ENCODE measurements around the gene HS6ST1.
A peak's percentile ranks its signal among the peaks of the same experiment; 100 is the strongest.

Gene HS6ST1

DNA sequence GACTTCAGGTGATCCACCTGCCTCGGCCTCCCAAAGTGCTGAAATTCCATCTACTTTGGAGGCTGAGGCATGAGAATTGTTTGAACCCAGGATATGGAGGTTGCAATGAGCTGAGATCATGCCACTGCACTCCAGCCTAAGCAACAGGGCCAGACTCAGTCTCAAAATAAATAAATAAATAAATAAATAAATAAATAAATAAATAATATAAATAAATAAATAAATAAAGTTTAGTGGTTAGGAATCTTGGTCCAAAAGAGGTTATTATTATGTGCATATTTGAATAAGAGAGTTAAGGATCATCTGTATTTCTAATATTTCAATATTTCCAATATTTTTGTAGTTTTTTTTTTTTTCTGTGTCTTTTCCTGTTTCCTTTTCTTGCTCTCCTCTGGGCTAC is 90.8 kb downstream of the HS6ST1 start:
- DNase-seq (ENCODE audit: low read depth) = no peak
- H3K4me3 ChIP-seq (ENCODE audit: low read depth, low read length) = no peak overlapping the region
- TF ChIP-seq, protein P1, sequence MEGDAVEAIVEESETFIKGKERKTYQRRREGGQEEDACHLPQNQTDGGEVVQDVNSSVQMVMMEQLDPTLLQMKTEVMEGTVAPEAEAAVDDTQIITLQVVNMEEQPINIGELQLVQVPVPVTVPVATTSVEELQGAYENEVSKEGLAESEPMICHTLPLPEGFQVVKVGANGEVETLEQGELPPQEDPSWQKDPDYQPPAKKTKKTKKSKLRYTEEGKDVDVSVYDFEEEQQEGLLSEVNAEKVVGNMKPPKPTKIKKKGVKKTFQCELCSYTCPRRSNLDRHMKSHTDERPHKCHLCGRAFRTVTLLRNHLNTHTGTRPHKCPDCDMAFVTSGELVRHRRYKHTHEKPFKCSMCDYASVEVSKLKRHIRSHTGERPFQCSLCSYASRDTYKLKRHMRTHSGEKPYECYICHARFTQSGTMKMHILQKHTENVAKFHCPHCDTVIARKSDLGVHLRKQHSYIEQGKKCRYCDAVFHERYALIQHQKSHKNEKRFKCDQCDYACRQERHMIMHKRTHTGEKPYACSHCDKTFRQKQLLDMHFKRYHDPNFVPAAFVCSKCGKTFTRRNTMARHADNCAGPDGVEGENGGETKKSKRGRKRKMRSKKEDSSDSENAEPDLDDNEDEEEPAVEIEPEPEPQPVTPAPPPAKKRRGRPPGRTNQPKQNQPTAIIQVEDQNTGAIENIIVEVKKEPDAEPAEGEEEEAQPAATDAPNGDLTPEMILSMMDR (conservative IDR thresholded peaks at IDR 0.05; ENCODE audit: low read depth, low read length) = no peak

DNA sequence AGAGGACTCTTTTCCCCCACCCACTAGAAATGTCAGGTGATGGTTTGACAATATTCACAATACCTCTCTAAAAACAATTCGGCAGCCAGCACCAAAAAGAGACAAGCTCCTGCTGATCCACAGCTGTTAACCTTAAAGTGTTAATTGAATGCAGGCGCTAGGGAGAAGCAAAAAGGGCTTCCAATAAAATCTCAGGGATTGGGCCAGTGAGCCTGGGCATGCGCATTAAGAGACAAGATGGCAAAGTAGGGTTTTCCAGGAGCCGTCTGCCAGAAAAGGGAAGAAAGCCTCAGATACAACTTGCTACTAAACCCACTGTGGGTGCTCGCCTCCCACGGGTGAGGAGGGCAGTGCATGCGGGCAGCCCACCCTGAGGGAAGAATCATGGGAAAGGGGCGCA is 98.8 kb downstream of the HS6ST1 start:
- peak; percentile 34 for DNase-seq (ENCODE audit: low read depth)
- H3K4me3 ChIP-seq (ENCODE audit: low read depth, low read length) = peak overlapping the region; percentile 41
- TF ChIP-seq, protein P1 (conservative IDR thresholded peaks at IDR 0.05; ENCODE audit: low read depth, low read length) = no peak

DNA sequence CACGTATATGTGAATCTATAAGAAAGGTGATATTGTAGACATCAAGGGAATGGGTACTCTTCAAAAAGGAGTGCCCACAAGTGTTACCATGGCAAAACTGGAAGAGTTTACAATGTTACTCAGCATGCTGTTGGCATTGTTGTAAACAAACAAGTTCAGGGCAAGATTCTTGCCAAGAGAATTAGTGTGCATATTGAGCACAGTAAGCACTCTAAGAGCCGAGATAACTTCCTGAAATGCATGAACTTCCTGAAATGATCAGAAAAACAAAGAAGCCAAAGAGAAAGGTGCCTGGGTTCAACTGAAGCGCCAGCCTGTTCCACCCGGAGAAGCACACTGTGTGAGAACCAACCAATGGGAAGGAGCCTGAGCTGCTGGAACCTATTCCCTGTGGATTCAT is 101.0 kb downstream of the HS6ST1 start:
- TF ChIP-seq, protein P1 (conservative IDR thresholded peaks at IDR 0.05; ENCODE audit: low read depth, low read length) = no peak
- DNase-seq (ENCODE audit: low read depth) = no peak
- H3K4me3 ChIP-seq (ENCODE audit: low read depth, low read length) = no peak overlapping the region

DNA sequence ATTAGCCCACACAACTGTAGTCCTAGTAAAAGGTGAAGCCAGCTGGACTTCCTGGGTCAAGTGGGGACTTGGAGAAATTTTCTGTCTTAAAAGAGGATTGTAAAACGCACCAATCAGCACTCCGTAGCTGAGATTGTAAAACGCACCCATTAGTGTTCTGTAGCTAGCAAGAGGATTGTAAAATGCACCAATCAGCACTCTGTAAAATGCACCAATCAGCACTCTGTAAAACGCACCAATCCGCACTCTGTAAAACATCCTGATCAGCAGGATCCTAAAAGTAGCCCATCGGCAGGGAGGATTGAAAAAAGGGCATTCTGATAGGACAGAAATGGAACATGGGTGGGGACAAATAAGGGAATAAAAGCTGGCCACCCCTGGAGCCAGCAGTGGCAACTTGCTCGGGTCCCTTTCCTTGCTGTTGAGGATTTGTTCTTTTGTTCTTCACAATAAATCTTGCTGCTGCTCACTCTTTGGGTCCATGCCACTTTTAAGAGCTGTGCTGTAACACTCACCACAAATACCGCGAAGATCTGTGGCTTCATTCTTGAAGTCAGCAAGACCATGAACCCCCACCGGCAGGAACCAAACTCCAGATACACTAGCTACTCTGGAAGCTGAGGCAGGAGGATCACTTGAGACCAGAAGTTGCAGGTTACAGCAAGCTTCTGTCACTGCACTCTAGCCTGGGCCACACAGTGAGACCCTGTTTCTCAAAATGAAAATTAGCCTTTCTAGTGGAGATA is 102.6 kb downstream of the HS6ST1 start:
- H3K4me3 ChIP-seq (ENCODE audit: low read depth, low read length) = no peak overlapping the region
- TF ChIP-seq, protein P1 (conservative IDR thresholded peaks at IDR 0.05; ENCODE audit: low read depth, low read length) = no peak
- peak; percentile 39 for DNase-seq (ENCODE audit: low read depth)

All from choroid plexus epithelial cell (primary cell).